B cell (primary cell): ENCODE data around the gene MAP4K1. TPM values are rescaled to one million over a fixed set of nuclear protein-coding genes. Genes with fewer than 3 reads are reported as not detected.
A peak's percentile ranks its signal among the peaks of the same experiment; 100 is the strongest.

ENCODE experiments used
- ATAC-seq: fragments of 200-7000 bp; cut with Tn5 transposase; one replicate; pipeline ENCODE4 v1.10.0; 2021; ENCODE audit warnings: low read depth, mild to moderate bottlenecking, moderate number of reproducible peaks, moderate library complexity
- CTCF ChIA-PET: fragments of 350-600 bp; sonication (Branson Sonifier 250); formaldehyde crosslinking; loops from one replicate; lab custom pipeline; 2021; ENCODE audit warnings: antibody characterized with exemption, inconsistent platforms; lab: Charles Lee
- POLR2A ChIA-PET: fragments of 350-600 bp; sonication (Branson Sonifier 250); formaldehyde crosslinking; loops from one replicate; lab custom pipeline; 2021; ENCODE audit warnings: antibody characterized with exemption; lab: Charles Lee
- DNase-seq: peaks from one replicate; pipeline ENCODE4 v3.0.0; 2013
- H2AFZ ChIP-seq: 2 replicates; pipeline ENCODE4 v1.6.1; 2012; ENCODE audit warnings: mild to moderate bottlenecking, low read depth, low read length; ENCODE audit not compliant: insufficient read depth, poor library complexity, severe bottlenecking
- H3K27ac ChIP-seq, 2 donors: 1 replicate in 1 of 2; 2 replicates in 1 of 2; pipeline ENCODE4 v1.5.1; 2012 to 2013; ENCODE audit warnings: low read length in 2 of 2, mild to moderate bottlenecking in 2 of 2, moderate library complexity in 1 of 2
- H3K27me3 ChIP-seq, 4 experiments: fragments of 200-600 bp in 1 of 4; sonication (generic) in 1 of 4; replicated peaks in 1 of 4; 1 replicate in 2 of 4; 2 replicates in 2 of 4; pipeline versions ENCODE4 v1.6.1 to v1.7.0; 2013 to 2016; ENCODE audit warnings: low read length in 3 of 4, mild to moderate bottlenecking in 2 of 4, mixed read lengths in 1 of 4, moderate library complexity in 1 of 4; ENCODE audit not compliant: insufficient read depth in 4 of 4, control insufficient read depth in 3 of 4; ENCODE audit errors: control extremely low read depth in 1 of 4
- H3K36me3 ChIP-seq, 2 experiments: replicated peaks in 1 of 2; 1 replicate in 1 of 2; 2 replicates in 1 of 2; pipeline versions ENCODE4 v1.6.1 to v1.7.1; 2013; ENCODE audit warnings: low read length in 1 of 2; ENCODE audit not compliant: insufficient read depth in 2 of 2, control insufficient read depth in 1 of 2; ENCODE audit errors: control extremely low read depth in 1 of 2, extremely low read depth in 1 of 2
- H3K4me1 ChIP-seq, 2 donors: fragments of 200-600 bp in 1 of 2; sonication (generic) in 1 of 2; 1 replicate in 1 of 2; 2 replicates in 1 of 2; pipeline versions ENCODE4 v1.5.1 to v1.6.1; 2013 to 2017; ENCODE audit warnings: low read length in 2 of 2; ENCODE audit not compliant: control insufficient read depth in 2 of 2, insufficient read depth in 2 of 2
- H3K4me2 ChIP-seq: replicated peaks from 2 replicates; pipeline ENCODE3; 2012; ENCODE audit warnings: mild to moderate bottlenecking, low read depth, low read length; ENCODE audit not compliant: poor library complexity, severe bottlenecking
- H3K4me3 ChIP-seq, 5 experiments: fragments of 200-600 bp in 1 of 5; sonication (generic) in 1 of 5; 1 replicate in 3 of 5; 2 replicates in 2 of 5; pipeline versions ENCODE4 v1.5.1 to v1.7.0; 2011 to 2016; ENCODE audit warnings: low read length in 4 of 5, mild to moderate bottlenecking in 4 of 5, low read depth in 2 of 5, control low read depth in 1 of 5, moderate library complexity in 1 of 5; ENCODE audit not compliant: insufficient read depth in 1 of 5; ENCODE audit errors: control extremely low read depth in 1 of 5, extremely low read depth in 1 of 5
- H3K79me2 ChIP-seq: fragments of 200-600 bp; sonication (generic); one replicate; pipeline ENCODE4 v1.6.0; 2016; ENCODE audit warnings: low read length; ENCODE audit not compliant: control insufficient read depth, insufficient read depth
- H3K9ac ChIP-seq: fragments of 200-600 bp; sonication (generic); 2 replicates; pipeline ENCODE4 v1.6.1; 2017; ENCODE audit warnings: mild to moderate bottlenecking, low read length, moderate library complexity
- H3K9me3 ChIP-seq, 3 donors: one replicate each; pipeline versions ENCODE4 v1.6.1 to v1.7.1; 2013; ENCODE audit warnings: low read length in 2 of 3; ENCODE audit not compliant: control insufficient read depth in 2 of 3, insufficient read depth in 1 of 3; ENCODE audit errors: control extremely low read depth in 1 of 3
- H4K20me1 ChIP-seq: 2 replicates; pipeline ENCODE4 v1.6.0; 2012; ENCODE audit warnings: mild to moderate bottlenecking, low read length; ENCODE audit not compliant: insufficient read depth, control insufficient read depth, poor library complexity, severe bottlenecking
- H3K27ac Mint-ChIP-seq: one replicate; pipeline ENCODE4 v1.8.0; 2021; ENCODE audit warnings: mixed read lengths
- H3K27me3 Mint-ChIP-seq: one replicate; pipeline ENCODE4 v1.8.0; 2021; ENCODE audit warnings: mixed read lengths
- H3K4me1 Mint-ChIP-seq: one replicate; pipeline ENCODE4 v1.8.0; 2021; ENCODE audit warnings: mixed read lengths
- H3K4me3 Mint-ChIP-seq: one replicate; pipeline ENCODE4 v1.8.0; 2021; ENCODE audit warnings: mixed read lengths
- H3K9me3 Mint-ChIP-seq: one replicate; pipeline ENCODE4 v1.8.0; 2022; ENCODE audit warnings: mixed read lengths; ENCODE audit not compliant: insufficient read depth
- CTCF ChIP-seq: fragments of 200-600 bp; IDR thresholded peaks from one replicate; pipeline ENCODE4 v1.8.0; 2022; ENCODE audit warnings: antibody characterized with exemption, mild to moderate bottlenecking
- EZH2 ChIP-seq: IDR thresholded peaks from 2 replicates; pipeline ENCODE4 v1.6.1; 2012; ENCODE audit warnings: borderline replicate concordance, low read depth, mild to moderate bottlenecking, moderate library complexity, low read length; ENCODE audit not compliant: insufficient read depth, poor library complexity, severe bottlenecking
- WGBS: methylation state at CpG from one replicate; pipeline ENCODE4 v1.1.5; 2013; ENCODE audit warnings: missing lambda C conversion rate; ENCODE audit not compliant: insufficient coverage; 5-methylcytosine and 5-hydroxymethylcytosine counted together
- intact Hi-C: fragments of 100-400 bp; cut with micrococcal nuclease; formaldehyde crosslinking; loops from one replicate; pipeline ENCODE4 v1.10.0; 2022
- polyA plus RNA-seq: library from polyadenylated mRNA; depleted of rRNA; stranded (reverse); fragments of >200 nt; gene quantifications from 2 replicates; pipeline ENCODE4 v1.2.3, GENCODE V29; 2012
- total RNA-seq, 2 donors: library from RNA; stranded (reverse); fragments of 120-200 nt in 1 of 2; gene quantifications; 1 replicate in 1 of 2; 2 replicates in 1 of 2; pipeline versions ENCODE4 v1.2.3 to v1.2.4, GENCODE V29; 2013 to 2022

MAP4K1 gene
- total and polyA plus RNA-seq, 2 donors (not counting 1 experiment from before 2014, with no cell fraction given): 291 to 415 TPM

GRCh38 chr19:38562096-38562495 lies 55.7 kb downstream of the MAP4K1 start:
- no peak overlapping the region for H3K27ac ChIP-seq
- DNase-seq (no peak), ATAC-seq (no peak)
- ChIA-PET CTCF (no interaction called here), POLR2A (no interaction called here)
- H3K27me3 Mint-ChIP-seq: no peaks in the 10 kb centered on the region
- H3K27me3 ChIP-seq: peaks cover 0 to 23% (median 4%) of the 10 kb centered on the region in 4 experiments
- H3K36me3 ChIP-seq: no peaks in the 10 kb centered on the region
- H3K4me3 Mint-ChIP-seq: peak overlapping the region; percentile 50
- no peak for TF ChIP-seq CTCF
- TF ChIP-seq EZH2: no peak
- no peak overlapping the region for H3K4me2 ChIP-seq
- no peak overlapping the region for H2AFZ ChIP-seq
- peaks cover 46% of the 10 kb centered on the region for H3K4me1 Mint-ChIP-seq
- no peaks in the 10 kb centered on the region for H3K79me2 ChIP-seq
- peaks cover 0 to 6% (median 0%) of the 10 kb centered on the region in 3 donors for H3K9me3 ChIP-seq
- H4K20me1 ChIP-seq: no peaks in the 10 kb centered on the region
- H3K4me3 ChIP-seq: no peak overlapping the region
- no peaks in the 10 kb centered on the region for H3K9me3 Mint-ChIP-seq
- H3K27ac Mint-ChIP-seq: peak overlapping the region; percentile 18
- 83% methylated on average over 6 of the region's 6 CpGs for WGBS
- intact Hi-C loops: no loop called here
- H3K9ac ChIP-seq: no peak overlapping the region
- peaks cover 16 to 39% of the 10 kb centered on the region in 2 donors for H3K4me1 ChIP-seq

GRCh38 chr19:38561658-38562057 lies 56.1 kb downstream of the MAP4K1 start:
- no peaks in the 10 kb centered on the region for H4K20me1 ChIP-seq
- H3K9me3 Mint-ChIP-seq: no peaks in the 10 kb centered on the region
- no peak overlapping the region for H3K4me2 ChIP-seq
- no peak for ATAC-seq
- H3K4me3 Mint-ChIP-seq: peak overlapping the region; percentile 50
- peaks cover 16 to 40% of the 10 kb centered on the region in 2 donors for H3K4me1 ChIP-seq
- H3K27ac ChIP-seq: no peak overlapping the region
- H3K9ac ChIP-seq: no peak overlapping the region
- H3K4me1 Mint-ChIP-seq: peaks cover 48% of the 10 kb centered on the region
- no peaks in the 10 kb centered on the region for H3K36me3 ChIP-seq
- WGBS: 94% methylated on average over 11 of the region's 11 CpGs
- ChIA-PET CTCF (interaction anchor here (1.5 kb wide), 1 partner anchor 52 kb away, joined by 3 read pairs; no protein-coding TSS in a partner anchor), POLR2A (no interaction called here)
- H3K27ac Mint-ChIP-seq: peak overlapping the region; percentile 18
- peaks cover 0 to 23% (median 4%) of the 10 kb centered on the region in 4 experiments for H3K27me3 ChIP-seq
- intact Hi-C loops: no loop called here
- no peak for DNase-seq
- no peaks in the 10 kb centered on the region for H3K27me3 Mint-ChIP-seq
- no peak for TF ChIP-seq EZH2
- no peak for TF ChIP-seq CTCF
- no peak overlapping the region for H3K4me3 ChIP-seq
- H3K9me3 ChIP-seq: peaks cover 0 to 6% (median 0%) of the 10 kb centered on the region in 3 donors
- H2AFZ ChIP-seq: no peak overlapping the region
- no peaks in the 10 kb centered on the region for H3K79me2 ChIP-seq
